GM18519 (cell line): ENCODE measurements around the gene SCARB1.

Source experiments
- ATAC-seq: cut with Tn5 transposase; IDR thresholded peaks from one replicate; pipeline ENCODE4 v1.9.1; 2021; ENCODE audit warnings: mild to moderate bottlenecking, moderate library complexity; ENCODE audit not compliant: unreplicated experiment, low FRiP score

SCARB1 gene

DNA sequence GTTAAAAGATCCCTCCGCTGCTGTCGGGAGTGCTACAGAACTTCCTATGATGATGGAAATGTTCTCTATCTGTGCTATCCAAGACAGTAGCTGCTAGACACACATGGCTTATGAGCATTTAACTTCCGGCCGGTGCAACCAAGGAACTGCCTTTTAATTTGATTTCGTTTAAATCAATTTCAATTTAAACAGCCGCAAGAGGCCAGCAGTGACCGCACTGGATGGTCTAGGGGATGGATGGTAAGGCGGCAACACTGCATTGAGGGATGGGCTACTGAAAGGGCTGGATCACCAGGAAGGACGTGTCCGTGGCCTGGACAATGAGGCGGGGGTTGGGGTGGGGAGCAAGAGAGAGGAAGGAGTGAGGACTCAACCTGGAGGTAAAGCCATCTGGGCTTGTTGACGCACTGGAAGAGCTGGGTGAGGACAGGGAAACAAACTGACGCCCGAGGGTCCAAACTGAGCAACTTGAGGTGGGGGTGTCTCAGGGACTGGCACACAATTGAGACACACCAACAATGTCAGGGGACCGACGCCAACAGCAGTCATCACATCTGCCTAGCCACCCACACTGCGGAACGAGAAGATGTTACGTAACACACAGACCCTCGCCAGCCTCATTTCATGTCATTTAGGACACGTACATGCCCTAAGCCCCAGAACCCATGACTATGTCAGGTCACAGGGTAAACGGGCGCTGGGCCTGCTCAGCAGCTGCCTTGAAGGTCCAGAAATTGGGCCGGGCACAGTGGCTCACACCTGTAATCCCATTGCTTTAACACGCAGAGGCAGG lies 57.6 kb downstream of the SCARB1 start:
- ATAC-seq, result no peak

DNA sequence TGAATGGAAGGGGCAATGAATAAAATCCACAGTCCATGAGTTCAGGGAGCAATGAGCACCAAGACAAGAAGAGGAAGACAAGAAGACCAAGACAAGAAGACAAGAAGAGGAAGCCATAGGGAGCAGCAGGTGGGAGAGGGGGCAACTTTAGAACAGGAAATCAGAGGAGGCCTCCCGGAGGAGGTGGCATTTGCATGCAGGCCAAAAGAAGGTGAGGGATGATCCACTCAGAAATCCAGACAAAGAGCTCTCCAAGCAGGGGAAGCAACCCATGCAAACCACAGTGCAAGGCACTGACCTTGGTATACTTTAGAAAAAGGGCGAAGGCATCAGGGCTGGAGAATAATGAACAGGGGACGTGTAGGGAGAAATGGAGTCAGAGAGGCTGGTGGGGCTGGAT lies 58.6 kb downstream of the SCARB1 start:
- no peak for ATAC-seq

DNA sequence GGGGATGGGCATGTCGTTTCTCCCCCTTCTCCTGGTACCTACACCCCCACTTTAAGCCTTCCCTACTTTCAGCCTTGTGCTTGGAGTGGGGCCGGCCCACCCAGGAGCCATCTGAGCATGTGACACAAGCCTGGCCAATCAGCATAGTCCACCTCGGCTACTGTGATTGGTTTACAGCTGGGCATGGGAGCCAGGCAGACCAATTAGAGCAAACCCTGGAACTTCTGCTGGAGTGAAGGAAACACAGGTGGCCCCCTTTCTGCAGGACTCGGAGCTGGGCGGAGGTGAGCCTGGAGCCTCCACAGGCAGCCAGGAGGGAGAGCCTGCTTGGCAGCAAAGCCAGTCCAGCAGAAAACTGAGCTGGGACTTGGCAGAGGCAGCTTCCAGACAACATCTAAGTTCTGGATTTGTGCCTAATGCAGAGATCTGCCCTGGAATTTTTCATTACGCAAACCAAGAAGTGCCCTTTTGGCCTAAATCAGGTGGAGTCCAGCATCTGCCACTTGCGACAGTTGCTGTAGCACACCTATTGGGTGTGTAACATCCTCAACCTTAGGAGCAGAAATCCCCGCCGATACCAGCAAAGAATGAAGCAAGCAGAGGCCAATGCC lies 59.5 kb downstream of the SCARB1 start:
- no peak for ATAC-seq

DNA sequence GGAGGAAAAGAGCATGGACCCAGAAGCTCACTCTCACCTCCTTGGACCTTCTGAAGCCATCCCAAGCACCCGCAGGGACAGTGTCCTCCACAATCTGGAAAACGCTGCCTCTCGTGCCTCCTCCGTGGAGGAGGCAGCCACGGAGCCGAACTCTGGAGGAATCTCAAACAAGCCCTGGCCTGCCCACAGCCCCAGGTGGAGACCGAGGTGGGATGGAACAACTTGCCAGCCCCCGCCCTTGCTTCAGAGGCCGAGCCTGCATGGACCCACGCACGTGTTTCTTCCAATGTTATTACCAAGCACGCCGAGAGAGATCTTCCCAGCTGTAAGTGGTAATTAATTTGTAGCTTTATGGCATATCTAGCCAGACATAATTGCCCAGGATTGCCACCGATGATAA lies 61.3 kb downstream of the SCARB1 start:
- ATAC-seq, result no peak

DNA sequence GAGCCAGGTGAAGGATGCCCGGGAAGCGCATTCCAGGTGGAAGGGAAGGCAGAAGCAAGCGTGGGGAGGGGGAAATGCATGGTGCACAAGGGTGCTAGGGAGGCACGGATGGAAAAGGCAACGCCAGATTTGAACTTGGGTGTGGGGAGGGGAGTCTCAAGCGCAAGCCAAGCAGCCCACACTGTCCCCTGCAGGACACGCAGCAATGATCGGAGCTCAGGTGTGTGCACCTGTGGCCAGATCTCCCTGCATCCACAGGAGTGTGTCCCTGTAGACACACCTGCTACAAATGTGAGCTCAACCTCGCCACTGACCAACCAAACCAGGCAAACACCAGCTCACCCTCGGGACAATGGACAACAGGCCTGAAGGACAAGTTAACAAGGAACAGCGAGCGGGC lies 63.2 kb downstream of the SCARB1 start:
- ATAC-seq, result no peak

DNA sequence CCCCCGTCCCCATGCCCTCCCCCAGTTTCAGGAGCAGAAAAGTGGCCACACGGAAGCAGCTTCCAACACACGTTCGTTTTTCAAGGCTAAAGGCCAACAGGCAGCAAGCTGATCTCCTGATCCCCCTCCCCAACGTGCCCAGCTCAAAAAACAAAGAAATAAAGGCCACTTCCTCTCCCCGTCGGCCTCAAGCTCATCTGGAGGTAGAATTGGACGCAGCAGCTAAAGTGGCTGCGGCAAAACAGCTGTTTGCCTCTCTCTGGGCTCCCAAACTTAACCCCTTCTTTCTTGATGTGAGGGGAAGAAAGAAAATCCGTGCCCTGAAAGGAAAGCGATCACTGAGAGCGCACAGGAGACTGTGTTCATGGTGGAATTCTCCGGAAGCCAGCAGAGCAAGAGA lies 66.3 kb downstream of the SCARB1 start:
- ATAC-seq, result no peak

DNA sequence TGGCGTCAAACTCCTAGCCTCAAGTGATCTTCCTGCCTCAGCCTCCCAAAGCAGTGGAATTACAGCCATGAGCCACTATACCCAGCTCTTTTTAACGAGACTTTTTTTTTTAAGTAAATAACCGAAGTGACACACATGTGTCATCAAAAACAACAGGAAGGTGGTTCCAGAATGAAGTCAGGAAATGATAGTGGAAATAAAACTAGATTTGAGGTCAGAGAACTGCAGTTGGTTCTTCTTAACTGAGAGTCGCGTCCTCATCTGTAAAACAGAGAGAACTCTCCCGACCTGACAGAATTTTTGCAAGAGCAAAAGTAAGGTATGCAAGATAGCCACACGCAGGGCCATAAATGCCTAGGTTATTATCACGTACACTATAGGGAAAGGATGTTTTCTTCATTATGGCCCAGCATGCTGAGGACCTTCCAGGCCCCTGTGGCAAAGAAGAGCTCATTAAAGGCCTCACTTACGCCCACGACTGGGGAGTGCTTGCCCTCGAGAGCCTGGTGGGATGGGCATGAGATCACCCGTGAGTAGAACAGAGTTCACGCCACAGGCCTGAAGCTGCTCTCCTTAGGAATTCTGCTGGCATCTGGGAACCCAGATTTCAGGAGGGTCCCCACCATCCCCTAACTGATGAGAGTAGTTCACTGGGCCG lies 67.2 kb downstream of the SCARB1 start:
- ATAC-seq, result no peak

DNA sequence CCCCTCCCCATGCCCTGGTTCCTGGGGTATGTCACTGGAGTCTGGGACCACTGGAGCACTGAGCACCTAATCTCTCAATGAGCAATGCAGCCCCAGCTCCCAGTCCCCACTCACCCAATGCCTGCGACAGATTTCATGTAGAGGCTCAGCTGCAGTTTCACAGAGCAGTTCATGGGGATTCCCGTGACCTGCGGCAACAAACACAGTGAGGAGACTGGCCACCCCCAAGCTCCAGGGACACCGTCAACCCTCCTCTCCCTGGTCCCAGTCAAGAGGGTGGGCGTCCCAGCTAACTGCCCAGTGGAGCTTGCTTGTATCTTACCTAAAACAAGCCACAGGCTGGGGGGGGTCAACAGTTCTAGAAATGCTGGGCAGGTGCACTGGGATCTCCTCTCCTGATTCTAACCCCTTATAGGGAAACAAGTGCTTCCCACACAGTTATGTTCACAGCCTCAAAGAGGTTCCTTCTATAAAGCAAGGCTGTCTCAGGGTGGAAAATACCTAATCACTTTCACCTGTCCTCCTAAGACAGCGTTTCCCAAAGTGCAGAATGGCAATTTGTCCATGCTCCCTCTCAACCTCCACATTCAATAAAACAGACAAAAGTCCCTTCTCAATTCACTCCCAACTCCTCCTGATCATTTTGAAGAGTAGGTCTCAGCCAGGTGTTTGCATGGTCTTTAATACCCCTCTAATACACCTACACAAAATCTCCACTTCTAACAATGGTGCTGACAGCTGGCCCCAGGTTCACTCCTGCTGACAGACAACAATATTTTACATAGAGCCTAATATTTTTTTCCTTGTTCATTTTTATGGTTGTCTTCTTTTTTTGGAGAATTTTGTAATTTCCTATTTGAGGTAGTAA lies 68.3 kb downstream of the SCARB1 start:
- ATAC-seq, result no peak

DNA sequence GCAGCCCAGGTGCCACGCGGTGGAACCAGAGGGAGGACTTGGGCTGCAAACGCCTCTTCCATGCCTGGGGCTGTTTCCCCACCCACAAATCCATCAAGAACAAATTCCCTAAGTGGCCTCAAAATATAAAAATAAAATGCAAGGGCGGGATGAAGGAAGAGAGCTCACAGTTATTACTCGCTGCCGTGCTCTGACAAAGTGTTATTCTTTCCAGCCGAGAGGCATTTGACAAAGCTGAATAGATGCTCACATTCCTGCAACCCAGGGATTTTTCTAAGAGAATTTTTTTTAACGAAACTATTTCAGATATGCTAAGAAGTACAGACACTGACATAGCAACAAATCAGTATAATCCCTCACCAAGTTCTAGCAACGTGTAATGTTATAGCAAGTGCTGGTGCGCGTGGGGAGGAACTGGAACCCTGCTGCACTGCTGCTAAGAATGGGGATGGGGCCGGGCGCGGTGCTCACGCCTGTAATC lies 70.7 kb downstream of the SCARB1 start:
- no peak for ATAC-seq

DNA sequence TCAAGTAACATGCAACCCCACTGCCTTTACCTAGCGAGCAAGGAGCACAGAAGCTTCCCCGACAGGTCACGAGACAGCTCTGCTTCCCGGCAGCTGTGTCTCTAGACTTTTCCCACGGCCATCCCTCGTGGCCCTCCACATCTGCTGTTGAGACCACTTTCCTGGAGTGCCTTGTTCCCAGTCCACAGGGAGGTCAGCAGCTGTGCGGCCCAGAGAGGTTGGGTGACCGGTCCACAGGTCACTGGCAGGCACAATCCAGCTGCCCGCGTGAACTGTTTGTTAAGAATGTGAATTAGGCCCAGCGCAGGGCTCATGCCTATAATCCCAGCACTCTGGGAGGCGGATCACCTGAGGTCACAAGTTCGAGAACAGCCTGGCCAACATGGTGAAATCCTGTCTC lies 71.5 kb downstream of the SCARB1 start:
- ATAC-seq, result no peak

DNA sequence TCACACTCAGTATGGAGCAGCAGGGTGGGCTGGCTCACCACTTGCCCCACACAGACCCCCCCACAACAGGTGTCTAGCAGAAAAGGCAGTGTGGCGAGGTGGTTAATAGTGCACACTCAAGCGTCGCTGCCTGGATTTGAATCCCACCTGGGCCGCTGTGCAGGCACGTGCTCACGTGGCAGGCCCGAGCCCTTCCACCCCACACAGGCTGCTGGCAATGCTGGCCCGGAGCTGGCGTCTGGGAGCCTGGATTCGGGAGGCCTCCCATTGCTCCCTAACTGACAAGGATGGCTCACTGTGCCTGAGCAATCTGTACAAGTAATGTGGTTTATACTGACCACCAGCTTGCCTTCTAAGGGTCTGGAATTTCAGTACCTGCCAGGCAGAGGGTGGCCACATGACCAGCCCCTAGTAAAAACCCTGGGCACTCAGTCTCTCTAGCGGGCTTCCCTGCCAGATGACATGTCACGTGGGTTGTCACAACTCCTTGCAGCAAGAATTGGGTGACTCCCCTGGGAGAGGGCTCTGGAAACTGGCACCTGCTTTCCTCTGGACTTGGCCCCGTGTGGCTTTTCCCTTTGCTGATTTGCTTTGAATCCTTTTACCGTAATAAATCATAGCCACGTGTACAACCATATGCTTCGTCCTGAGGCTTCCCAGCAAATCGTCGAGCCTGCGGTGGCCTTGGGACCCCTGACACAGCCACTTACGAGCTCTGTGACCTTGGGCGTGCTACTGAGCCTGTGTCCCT lies 72.8 kb downstream of the SCARB1 start:
- ATAC-seq, result no peak

DNA sequence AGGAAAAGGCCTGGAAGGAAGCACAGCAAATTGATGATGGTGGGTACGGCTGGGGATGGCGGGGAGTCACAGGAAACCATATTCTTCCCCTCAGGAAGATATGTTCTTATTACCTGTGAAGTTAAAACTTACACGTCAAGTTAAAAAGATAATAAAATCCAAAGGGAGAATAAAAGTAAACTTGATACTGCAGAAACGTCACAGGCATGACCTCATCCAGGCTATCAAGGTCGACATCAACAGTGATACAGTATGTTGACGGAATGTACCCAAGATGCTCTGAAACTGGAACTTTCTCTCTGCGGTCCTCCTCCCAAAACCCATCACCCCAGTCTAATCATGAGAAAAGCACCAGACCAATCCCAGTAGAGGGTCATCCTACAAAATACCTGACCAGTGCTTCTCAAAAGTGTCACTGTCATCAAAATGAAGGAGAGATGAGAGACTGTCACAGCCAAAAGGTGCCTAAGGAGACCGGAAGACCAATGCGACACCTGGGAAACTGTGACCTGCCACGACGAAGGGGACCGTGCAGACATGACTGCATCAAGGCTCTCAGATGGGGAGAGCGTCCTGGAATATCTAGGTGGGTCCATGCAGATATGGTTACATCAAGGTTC lies 74.6 kb downstream of the SCARB1 start:
- no peak for ATAC-seq

DNA sequence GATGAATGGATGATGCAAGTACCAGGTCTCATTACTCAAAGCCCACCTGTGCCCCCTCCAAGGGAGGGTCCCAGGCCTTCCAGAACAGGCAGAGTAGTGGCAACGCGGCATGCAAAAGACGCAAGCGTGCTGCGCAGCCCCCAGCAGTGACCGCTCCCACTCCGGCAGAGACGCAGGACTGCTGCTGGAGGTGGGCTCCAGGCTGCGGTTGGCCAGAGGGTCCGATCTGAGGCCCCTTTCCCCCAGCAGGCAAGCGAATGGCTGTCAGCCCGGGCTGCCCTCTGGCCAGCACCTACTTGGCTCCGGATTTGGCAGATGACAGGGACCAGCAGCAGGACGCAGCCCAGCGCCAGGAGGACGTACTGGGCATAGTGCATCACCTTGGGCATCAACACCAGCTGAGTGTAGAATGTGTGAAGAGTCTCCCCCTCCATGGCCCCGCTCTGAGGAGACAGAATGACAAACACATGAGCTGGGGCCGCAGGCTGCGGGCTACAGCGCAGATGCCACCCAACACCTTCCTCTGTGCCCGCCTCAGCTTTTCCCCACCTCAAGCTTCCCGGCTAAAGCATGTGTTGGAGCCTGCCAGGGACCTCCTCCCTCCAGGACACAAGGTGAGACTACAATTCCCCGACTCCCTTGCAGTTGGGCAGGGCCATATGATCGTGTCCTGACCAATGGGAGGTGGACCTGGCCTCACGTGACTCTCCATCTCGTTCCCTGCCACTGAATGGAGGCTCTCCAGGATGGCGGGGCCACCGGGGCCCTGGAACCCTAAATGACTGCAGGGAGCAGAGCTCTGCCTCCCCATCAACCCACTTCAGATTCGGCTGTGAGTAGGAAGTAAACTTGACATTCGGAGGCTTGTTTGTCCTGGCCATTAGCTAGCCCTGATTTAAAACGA lies 77.4 kb downstream of the SCARB1 start:
- no peak for ATAC-seq

DNA sequence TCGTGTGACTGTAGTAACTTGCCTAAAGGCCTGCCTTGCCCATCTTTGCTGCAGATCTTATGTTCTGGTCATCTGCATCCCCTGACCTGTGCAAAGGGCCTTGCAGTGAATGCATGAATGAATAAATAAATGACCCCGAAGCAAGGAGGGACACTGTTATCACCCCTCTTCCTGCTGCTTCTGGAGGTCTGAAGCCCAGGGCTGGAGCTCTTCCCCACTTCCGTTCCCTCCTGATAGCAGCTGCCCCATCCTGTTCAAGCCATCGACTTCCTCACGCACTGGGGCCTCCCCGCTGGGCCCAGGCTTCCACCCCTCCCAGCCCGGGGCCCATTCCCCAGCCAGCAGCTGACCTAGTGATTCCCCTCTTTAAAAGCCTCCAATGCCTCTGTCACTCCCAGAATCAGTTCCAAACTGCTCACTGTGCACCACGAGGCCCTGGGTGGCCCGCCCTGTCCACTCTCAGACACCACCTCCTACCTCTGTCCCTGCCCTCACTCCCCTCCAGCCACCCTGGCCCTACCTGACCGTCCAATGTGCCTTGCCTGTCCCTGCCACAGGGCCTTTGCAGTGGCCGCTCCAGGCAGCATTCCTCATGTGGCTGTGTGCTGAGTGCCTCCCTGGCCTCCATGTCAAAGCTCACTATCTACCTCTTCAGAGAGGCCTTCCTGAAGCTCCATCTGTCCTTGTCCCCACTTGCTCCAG lies 78.6 kb downstream of the SCARB1 start:
- no peak for ATAC-seq

DNA sequence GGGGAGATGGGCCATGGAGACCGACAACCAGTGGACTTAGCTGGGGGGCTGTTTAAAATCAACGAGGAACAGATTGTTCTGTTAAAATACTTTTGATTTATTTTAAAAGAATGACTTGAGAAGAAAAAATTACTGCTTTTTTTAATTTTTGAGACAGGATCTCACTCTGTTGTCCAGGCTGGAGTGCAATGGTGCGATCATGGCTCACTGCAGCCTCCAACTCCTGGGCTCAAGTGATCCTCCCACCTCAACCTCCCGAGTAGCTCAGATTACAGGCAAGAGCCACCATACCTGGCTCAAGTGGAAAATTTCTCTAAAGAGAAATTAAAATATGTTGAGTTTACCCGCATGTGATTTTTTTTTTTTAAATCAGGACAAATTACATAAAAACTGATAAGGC lies 80.6 kb downstream of the SCARB1 start:
- no peak for ATAC-seq

DNA sequence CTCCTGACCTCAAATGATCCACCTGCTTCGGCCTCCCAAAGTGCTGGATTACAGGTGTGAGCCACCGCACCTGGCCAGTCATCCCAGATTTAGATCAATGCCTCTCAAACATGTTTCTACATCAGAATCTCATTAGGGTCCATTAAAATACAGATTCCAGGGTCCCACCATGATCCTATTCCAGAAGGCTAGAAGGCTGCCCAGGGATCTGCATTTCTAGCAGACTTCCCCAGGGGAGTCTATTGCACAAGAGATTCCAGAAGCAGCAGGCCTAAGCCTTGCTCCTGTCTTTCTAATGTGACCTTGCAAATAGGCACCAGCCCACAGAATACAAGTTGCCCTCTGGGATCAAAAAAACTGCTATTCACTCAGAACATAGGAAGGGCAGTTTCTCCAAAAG lies 81.5 kb downstream of the SCARB1 start:
- no peak for ATAC-seq

DNA sequence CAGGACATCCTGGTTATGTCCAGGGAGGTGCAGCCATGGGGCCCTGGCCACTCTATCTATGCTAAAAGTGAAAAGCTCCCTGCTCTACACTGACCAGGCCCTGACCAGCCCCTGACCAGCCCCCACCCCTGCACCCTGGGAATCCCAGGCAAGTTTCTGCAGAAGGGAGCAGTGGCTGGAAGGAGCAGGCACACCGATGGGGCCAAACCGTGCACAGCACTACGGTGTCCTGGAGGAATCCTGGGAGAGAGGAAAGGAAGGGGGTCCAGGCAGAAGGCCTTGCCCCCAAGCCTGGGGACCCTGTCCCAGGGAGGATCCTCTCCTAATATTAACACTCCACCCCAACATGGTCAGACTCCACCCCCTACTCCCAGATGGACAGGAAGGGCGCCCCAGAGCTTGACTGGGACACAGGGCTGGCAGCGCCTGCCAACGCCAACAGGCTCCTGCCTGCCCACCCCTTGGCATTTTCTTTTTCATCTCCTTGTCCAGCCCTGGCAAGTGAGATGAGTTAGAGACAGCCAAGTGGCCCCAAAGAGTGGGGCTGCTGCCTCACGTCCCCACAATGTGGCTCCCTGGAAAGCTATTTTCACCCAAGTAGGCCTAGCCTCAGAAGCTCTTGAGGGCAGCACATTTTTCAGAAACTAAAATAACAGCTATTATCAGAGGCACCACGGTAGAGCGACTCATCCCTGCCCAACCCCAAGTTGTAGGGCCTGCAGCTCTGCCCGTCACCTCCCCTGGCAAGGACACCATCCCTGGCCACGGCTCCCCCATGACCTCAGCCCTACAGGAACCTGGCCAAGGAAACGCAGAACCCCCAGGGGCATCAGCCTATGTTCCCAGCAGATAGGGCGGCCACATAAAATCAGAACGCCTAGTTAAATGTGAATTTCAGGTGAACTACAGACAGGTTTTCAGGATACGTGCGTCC lies 82.6 kb downstream of the SCARB1 start:
- no peak for ATAC-seq
